ENCODE results near the gene TMEM176A. TPM values are rescaled to one million over a fixed set of nuclear protein-coding genes. Genes with fewer than 3 reads are reported as not detected.

Gene TMEM176A
- total RNA-seq, 4 donors from 2014 or later, result 6.5 to 42.4 (median 28.7) TPM

DNA sequence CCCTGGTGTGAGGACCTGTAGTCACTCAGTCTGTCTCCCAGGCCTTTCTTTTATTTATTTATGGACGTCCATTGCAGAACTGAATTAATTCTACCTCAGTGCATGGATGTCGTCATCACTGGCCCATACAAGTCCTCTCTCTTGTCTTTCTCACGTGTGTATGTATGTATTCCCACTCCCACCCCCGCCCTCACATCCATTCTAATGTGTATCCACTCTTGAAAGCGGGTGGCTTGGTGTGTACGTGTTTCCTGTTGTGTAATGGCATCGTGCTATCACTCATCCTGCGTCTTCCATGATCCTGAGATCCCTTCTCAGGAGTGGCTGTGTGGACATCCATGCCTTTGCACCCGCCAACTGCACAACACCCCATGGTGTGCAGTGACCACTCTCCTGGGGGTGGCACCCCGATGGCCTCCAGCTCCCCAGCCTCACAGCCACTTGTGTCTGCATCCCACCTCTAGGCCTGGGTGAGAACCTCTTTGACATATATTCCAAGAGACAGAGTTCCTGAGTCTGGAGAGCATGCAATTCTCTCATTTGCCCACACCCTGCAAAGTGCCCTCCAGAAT lies 48.7 kb downstream of the TMEM176A start:
- TF ChIP-seq EP300 (IDR thresholded peaks at IDR 0.05) (no peak), POLR2A (IDR thresholded peaks at IDR 0.05) (no peak), POLR2AphosphoS5 (IDR thresholded peaks at IDR 0.05) (no peak), CTCF (IDR thresholded peaks at IDR 0.05) (no peak)
- Histone ChIP-seq H3K9me3 (no peaks in the 10 kb centered on the region), H3K36me3 (no peaks in the 10 kb centered on the region), H3K4me3 (no peak overlapping the region), H3K27me3 (peaks cover 23% of the 10 kb centered on the region), H3K27ac (no peak overlapping the region), H3K4me1 (peaks cover 0 to 18% (median 0%) of the 10 kb centered on the region in 3 donors)
- 81 to 89% methylated on average over 5 to 8 of the region's 10 CpGs for WGBS, 2 donors (ENCODE audit: low coverage in 1 of 2)
- no peak for ATAC-seq

- TF ChIP-seq EP300 (IDR thresholded peaks at IDR 0.05) (no peak), POLR2A (IDR thresholded peaks at IDR 0.05) (no peak), POLR2AphosphoS5 (IDR thresholded peaks at IDR 0.05) (no peak), CTCF (IDR thresholded peaks at IDR 0.05) (no peak)
- Histone ChIP-seq H3K4me3 (no peak overlapping the region), H3K27ac (no peak overlapping the region), H3K36me3 (no peaks in the 10 kb centered on the region), H3K4me1 (peaks cover 0 to 12% (median 0%) of the 10 kb centered on the region in 3 donors), H3K27me3 (peaks cover 33% of the 10 kb centered on the region), H3K9me3 (no peaks in the 10 kb centered on the region)
- 70 to 77% methylated on average over 5 of the region's 5 CpGs for WGBS, 2 donors (ENCODE audit: low coverage in 1 of 2)
- no peak for ATAC-seq
These were observed 49.7 kb downstream of the TMEM176A start for GRCh38 chr7:150850273-150850672.

GRCh38 chr7:150851492-150852370 lies 51.2 kb downstream of the TMEM176A start:
- H3K9me3 ChIP-seq, result no peaks in the 10 kb centered on the region
- no peak for ATAC-seq
- peaks cover 46% of the 10 kb centered on the region for H3K27me3 ChIP-seq

DNA sequence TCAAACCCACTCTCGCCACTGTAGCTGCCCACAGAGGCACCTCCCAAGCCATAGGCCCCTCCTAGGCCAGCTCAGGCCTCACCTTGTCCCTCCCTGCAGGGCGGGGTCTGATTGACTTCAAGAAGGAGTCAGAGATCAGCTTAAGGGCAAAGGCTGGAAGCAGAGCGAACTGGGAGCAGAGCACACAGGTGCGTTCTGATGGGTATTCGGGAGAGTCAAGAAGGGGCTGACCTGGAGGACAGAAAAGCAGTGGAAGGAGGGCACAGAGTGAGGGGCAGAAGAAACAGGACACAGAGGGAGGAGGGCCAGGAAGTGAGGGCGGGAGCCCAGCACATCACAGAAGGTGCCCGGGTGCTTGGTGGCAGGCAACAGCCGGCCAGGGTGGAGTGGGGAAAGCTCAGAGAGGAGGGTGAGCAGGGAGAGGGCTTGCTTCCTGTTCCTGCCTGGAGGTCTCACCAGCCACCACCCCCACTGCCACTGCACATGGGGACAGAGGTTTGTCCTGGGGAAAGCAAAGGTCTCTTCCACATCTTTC lies 51.9 kb downstream of the TMEM176A start, which contains the start of gene AOC1:
TSS of gene AOC1 (plus strand) at position 147 of the 535 bp plus-strand sequence. CDS start 3,954 bp downstream, outside the sequence.
- H3K4me1 ChIP-seq, result no peaks in the 10 kb centered on the region
- no peak within 1 kb of the TSS for H3K27ac ChIP-seq
- 41 to 80% methylated on average over 1 to 4 of the region's 8 CpGs for WGBS, 2 donors (ENCODE audit: low coverage in 1 of 2)
- no peak within 1 kb of the TSS for H3K4me3 ChIP-seq
- no peaks in the 10 kb centered on the region for H3K9me3 ChIP-seq
- no peaks in the 10 kb centered on the region for H3K36me3 ChIP-seq
- TF ChIP-seq CTCF (IDR thresholded peaks at IDR 0.05) (no peak), POLR2A (IDR thresholded peaks at IDR 0.05) (no peak), POLR2AphosphoS5 (IDR thresholded peaks at IDR 0.05) (no peak), EP300 (IDR thresholded peaks at IDR 0.05) (no peak)
- peaks cover 53% of the 10 kb centered on the region for H3K27me3 ChIP-seq
- peak; percentile 30 for ATAC-seq

More at GRCh38 chr7:150851492-150852370, 51.2 kb downstream of the TMEM176A start:
- H3K27ac ChIP-seq, result no peak overlapping the region
- no peaks in the 10 kb centered on the region for H3K4me1 ChIP-seq
- H3K4me3 ChIP-seq, result no peak overlapping the region
- no peaks in the 10 kb centered on the region for H3K36me3 ChIP-seq
- WGBS, 2 donors (ENCODE audit: low coverage in 1 of 2), result 79 to 82% methylated on average over 9 to 10 of the region's 19 CpGs
- no peak for TF ChIP-seq POLR2A (IDR thresholded peaks at IDR 0.05)
- no peak for TF ChIP-seq CTCF (IDR thresholded peaks at IDR 0.05)
- TF ChIP-seq POLR2AphosphoS5 (IDR thresholded peaks at IDR 0.05), result no peak
- TF ChIP-seq EP300 (IDR thresholded peaks at IDR 0.05), result no peak
